ENCODE data around the gene DEK.
"Not testable (repeated sequence)": the region's sequence is repeated elsewhere in the genome, so short reads cannot be mapped to it uniquely, and the experiment has no call there.

DNA sequence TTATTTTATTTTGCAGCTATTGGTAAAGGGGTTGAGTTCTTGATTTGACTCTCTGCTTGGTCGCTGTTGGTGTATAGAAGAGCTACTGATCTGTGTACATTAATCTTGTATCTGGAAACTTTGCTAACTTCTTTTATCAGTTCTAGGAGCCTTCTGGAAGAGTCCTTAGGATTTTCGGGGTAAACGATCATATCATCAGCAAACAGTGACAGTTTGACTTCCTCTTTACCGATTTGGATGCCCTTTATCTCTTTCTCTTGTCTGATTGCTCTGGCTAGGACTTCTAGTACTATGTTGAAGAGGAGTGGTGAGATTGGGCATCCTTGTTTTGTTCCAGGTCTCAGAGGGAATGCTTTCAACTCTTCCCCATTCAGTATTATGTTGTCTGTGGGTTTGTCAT lies 88.1 kb downstream of the DEK start:
- TF ChIP-seq RAD21 (IDR thresholded peaks at IDR 0.05; ENCODE audit: low read depth); TCF7L2 (IDR thresholded peaks at IDR 0.05; ENCODE audit: borderline replicate concordance, extremely low read depth, insufficient read depth, insufficient read length); SP1 (IDR thresholded peaks at IDR 0.05; ENCODE audit: low read depth); POLR2A (IDR thresholded peaks at IDR 0.05; ENCODE audit: borderline replicate concordance, extremely low read depth, insufficient read depth, insufficient read length); CBX3 (IDR thresholded peaks at IDR 0.05; ENCODE audit: low read depth): not testable (repeated sequence)
- TF ChIP-seq, protein P1, sequence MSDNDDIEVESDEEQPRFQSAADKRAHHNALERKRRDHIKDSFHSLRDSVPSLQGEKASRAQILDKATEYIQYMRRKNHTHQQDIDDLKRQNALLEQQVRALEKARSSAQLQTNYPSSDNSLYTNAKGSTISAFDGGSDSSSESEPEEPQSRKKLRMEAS (IDR thresholded peaks at IDR 0.05) = not testable (repeated sequence)
- TF ChIP-seq, protein P2, sequence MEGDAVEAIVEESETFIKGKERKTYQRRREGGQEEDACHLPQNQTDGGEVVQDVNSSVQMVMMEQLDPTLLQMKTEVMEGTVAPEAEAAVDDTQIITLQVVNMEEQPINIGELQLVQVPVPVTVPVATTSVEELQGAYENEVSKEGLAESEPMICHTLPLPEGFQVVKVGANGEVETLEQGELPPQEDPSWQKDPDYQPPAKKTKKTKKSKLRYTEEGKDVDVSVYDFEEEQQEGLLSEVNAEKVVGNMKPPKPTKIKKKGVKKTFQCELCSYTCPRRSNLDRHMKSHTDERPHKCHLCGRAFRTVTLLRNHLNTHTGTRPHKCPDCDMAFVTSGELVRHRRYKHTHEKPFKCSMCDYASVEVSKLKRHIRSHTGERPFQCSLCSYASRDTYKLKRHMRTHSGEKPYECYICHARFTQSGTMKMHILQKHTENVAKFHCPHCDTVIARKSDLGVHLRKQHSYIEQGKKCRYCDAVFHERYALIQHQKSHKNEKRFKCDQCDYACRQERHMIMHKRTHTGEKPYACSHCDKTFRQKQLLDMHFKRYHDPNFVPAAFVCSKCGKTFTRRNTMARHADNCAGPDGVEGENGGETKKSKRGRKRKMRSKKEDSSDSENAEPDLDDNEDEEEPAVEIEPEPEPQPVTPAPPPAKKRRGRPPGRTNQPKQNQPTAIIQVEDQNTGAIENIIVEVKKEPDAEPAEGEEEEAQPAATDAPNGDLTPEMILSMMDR (IDR thresholded peaks at IDR 0.05 in 2 of 3, conservative IDR thresholded peaks at IDR 0.05 in 1 of 3; ENCODE audit: borderline replicate concordance in 1 of 3, insufficient read depth in 1 of 3, low read depth in 2 of 3, low read length in 2 of 3) = not testable (repeated sequence)

Measured in HCT116 (cell line).